ENCODE results near the gene TLE2.
A peak's percentile ranks its signal among the peaks of the same experiment; 100 is the strongest.

Gene TLE2

DNA sequence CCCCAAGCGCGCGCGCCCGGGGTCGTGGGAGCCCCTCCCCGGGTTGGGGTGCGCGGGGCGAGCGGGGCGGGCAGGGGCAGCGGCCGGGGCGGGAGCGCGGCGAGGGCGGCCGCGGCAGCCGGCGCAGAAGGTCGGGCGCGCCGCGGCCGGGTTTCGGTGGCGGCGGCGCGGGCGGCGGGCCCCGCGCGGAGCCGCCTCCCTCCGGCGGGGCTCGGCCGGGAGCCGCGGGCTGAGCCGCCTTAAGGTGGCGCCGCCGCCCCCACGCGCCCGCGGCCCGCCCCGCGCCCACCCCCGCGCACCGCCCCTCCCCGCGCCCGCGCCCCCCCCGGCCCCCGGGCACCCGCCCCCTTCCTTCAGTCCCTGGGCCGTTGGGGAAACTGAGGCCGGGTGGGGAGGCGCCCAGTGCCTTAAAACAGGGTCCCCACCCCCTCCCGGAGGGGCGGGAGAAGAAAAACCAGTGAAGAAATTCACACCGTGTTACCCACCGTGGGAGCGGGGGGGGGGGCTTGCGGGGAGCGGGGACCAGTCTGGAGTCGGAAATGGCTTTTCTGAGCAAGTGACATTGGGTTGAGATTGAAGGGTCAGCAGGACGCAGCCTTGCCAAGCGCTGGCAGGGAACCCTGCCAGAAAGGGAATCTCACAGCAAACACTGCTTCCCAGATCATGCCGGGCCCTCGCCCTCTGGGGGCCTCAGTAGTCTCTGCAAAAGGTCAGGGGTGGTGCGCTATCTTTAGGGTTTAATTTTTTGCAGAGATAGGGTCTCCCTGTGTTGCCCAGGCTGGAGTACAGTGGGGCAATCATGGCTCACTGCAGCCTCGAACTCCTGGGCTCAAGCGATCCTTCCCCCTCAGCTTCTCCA is at the start of gene TLE2:
Gene TLE2, minus strand, starts transcription at position 216 of the 859 bp plus-strand sequence. CDS start 376 bp downstream, outside the sequence.
- intact Hi-C loops (cut with DNase I) = no loop called here
- no peak for DNase-seq

DNA sequence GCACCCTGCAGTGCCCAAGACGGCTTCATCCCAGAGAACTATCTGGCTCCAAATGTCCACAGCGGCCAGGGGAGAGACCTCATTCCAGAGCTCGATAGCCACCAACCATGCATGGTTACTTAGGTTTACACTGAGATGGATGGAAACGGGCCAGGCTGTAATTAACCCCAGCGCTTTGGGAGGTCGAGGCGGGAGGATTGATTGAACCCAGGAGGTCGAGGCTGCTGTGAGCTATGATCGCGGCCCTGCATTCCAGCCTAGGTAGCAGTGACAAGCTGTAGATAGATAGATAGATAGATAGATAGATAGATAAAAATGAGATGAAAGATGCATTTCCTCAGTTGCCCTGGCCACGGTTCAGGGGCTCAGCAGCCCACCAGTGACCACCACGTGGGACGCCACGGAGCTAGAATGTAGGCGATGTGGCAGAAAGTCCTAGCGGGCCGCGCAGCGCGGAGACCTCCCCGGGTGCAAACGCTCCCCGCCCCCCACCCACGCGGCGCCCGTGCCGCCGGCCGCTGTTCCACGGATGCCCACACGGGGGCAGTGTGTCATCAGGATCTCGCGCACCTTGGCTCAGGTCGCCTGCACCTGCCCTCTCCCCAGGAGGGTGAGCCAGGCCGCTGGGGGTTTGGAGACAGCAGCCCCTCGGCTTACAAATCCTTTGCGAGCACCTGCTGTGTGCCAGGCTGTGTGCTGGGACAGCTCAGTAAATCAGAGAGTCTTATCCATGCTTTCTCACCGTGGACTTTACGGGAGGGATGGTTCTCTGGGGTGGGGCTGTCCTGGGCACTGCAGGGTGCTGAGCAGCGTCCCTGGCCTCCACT is 46.7 kb upstream of the TLE2 start:
- intact Hi-C loops (cut with DNase I) = loop anchor here (10.0 kb wide), 1 partner anchor 89 kb away; no protein-coding TSS in a partner anchor

DNA sequence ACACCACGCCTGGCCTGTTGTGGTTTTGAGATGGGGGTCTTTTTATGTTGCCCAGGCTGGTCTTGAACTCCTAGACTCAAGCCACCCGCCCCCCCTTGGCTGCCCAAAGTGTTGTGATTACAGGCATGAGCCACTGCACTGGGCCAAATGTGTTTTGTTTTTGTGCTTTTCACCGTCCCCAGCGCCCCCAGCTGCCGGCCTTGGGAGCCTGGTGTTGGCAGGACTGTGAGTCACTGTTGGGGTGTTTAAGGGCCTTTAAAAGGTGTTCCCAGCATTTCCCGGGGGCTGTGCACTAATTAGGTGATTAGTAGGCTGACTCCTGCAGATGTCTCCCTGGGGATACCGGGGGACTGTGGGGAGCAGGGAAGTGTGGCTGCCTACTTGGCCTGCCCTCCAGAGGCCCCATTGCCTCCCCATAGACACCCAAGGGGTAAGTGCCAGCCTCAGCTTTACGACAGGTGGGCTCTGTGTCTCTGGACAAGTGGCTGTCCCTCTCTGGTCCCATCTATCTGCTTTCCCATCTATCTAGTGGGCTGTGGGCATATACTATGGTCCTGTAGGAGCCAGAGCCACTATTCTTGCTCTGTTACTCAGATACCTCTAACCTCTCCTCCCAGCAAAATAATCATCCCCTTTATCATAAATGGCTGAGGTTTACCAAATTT is 45.0 kb upstream of the TLE2 start:
- no peak for DNase-seq
- intact Hi-C loops (cut with DNase I) = loop anchor here (10.0 kb wide), 1 partner anchor 91 kb away; no protein-coding TSS in a partner anchor

More for the DNA sequence above, 46.7 kb upstream of the TLE2 start:
- DNase-seq = peak in 9 of 10 donors; percentile 33 to 91 (median 60)

DNA sequence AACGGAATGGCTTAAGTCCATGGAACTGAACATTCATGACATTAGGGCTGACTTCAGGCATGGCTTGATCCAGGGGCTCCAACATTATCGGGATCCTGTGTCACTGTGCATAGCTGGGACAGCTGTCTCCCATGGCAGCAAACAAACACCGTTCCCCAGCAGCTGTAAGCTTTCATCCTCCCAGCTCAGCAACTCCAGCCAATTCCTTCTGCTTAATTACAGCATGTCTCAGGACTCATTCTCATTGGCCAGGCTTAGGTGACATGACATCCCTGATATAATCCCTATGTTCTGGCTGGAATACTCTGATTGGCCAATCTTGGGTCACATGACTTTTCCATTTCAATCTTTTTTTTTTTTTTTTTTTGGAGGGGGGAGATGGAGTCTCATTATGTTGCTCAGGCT is 44.1 kb upstream of the TLE2 start:
- DNase-seq = no peak
- intact Hi-C loops (cut with DNase I) = loop anchor here (10.0 kb wide), 1 partner anchor 92 kb away; no protein-coding TSS in a partner anchor

DNA sequence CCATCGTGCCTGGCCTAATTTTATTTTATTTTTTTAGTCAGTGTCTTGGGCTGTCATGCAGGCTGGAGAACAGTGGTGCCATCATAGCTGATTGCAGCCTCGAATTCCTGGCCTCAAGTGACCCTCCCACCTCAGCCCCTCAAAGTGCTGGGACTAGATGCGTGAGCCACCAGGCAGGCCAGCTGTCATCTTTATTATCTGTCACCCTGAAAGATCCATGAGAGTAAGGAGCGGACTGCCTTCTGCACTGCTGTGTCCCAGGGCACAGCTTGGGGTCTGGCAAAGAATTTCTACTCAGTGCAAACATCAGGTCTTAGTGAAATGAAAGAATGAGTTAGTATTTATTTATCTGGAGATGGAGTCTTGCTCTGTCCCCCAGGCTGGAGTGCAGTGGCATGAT is 42.7 kb upstream of the TLE2 start:
- DNase-seq = no peak
- intact Hi-C loops (cut with DNase I) = loop anchor here (10.0 kb wide), 1 partner anchor 93 kb away; no protein-coding TSS in a partner anchor

DNA sequence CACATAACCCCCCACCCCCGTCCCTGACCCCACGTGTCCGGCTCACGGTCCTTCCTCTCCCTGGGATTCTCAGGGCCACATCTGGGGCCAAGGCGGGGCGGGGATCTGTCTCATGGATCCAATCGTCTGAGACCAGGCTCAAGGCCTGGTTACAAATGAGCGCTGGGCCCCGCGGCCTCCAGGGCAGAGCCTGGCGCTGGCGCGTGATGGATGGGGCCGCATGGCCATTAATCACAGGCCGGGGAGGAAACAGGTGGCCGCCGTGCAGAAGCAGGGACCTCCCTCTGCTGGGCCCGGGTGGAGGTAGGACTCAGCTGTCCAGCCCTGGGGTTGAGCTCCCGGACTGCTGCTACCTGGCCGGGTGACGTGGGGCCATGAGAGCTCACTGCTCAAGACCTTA is 39.0 kb upstream of the TLE2 start:
- intact Hi-C loops (cut with DNase I) = no loop called here
- no peak for DNase-seq

DNA sequence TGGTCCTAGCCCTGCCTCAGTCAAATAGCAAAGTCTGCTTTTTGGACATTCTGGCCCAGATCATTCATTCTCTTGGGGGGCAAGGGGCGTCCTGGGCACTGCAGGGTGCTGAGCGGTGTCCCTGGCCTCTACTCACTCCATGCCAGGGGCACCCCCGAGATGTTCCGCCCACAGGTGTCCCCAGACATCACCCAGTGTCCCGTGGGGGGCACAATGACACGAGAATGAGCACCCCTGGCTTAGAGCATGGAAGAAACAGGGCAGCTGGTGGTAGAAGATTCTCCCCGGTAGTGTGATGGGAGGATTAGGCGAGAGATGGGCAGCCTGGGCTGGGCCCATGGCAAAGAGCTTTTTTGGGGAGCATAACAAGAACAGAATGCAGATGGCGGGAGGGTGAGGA is 38.5 kb upstream of the TLE2 start:
- intact Hi-C loops (cut with DNase I) = no loop called here
- DNase-seq = no peak

DNA sequence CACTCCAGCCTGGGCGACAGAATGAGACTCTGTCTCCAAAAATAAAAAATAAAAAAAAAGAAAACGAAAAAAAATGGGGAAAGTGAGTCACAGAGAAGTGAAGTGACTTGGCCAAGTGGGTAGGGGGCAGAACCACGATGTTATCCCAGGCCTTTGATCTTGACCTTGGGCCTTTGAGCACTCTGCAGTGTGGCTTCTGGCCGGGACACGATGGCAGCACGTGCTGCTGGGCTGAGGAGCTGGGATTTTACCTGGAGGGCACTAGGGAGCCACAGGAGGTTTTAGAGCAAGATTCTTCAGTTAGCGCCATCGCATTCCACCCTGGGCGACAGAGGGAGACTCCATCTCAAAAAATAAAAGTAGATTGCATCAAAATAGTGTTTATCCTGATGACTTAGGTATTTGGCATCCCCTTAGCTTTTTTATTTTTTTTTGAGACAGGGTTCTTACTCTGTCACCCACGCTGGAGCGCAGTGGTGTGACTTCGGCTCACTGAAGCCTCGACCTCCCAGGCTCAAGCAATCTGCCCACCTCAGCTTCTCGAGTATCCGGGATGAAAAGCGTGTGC is 37.5 kb upstream of the TLE2 start:
- DNase-seq = no peak
- intact Hi-C loops (cut with DNase I) = no loop called here

DNA sequence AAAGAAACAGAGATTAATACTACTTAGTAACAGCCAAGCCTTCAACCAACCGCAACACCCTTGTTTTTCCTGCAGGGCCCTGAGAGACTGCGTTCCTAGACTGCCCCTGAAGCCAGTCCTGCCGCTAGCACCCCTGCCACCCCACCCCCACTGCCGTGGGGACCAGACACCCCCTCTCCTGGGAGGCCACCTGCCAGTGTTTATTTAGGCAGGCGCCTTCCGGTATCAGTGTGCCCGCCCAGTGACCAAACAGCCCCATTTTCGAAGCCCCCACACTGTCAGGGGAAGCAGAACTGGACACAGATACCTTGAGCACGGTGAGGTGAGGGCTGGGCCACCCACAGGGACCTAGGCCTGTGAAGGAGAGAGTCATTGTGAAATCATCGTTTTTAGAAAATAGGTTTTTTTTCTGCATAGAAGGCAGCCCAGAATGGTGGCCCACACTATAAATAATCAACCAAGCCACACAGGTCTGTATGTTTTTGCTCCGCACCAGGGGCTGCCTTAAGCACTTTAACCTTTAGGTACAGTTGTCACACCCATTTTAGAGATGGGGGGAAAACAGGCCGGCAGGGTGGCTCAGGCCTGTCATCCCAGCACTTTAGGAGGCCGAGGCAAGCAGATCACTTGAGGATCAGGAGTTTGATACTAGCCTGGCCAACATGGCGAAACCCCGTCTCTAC is 36.7 kb upstream of the TLE2 start:
- DNase-seq = no peak
- intact Hi-C loops (cut with DNase I) = no loop called here

DNA sequence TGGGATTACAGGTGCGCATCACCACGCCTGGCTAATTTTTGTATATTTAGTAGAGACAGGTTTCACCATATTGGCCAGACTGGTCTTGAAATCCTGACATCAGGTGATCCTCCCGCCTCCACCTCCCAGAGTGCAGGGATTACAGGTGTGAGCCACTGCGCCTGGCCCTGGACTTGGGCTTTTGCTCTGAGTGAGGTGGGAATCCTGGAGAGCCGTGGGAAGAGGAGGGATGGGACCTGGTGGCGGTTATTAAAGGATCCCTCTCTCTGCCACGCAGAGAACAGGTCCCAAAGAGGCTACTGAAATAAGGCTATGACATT is 34.9 kb upstream of the TLE2 start:
- intact Hi-C loops (cut with DNase I) = no loop called here
- no peak for DNase-seq

DNA sequence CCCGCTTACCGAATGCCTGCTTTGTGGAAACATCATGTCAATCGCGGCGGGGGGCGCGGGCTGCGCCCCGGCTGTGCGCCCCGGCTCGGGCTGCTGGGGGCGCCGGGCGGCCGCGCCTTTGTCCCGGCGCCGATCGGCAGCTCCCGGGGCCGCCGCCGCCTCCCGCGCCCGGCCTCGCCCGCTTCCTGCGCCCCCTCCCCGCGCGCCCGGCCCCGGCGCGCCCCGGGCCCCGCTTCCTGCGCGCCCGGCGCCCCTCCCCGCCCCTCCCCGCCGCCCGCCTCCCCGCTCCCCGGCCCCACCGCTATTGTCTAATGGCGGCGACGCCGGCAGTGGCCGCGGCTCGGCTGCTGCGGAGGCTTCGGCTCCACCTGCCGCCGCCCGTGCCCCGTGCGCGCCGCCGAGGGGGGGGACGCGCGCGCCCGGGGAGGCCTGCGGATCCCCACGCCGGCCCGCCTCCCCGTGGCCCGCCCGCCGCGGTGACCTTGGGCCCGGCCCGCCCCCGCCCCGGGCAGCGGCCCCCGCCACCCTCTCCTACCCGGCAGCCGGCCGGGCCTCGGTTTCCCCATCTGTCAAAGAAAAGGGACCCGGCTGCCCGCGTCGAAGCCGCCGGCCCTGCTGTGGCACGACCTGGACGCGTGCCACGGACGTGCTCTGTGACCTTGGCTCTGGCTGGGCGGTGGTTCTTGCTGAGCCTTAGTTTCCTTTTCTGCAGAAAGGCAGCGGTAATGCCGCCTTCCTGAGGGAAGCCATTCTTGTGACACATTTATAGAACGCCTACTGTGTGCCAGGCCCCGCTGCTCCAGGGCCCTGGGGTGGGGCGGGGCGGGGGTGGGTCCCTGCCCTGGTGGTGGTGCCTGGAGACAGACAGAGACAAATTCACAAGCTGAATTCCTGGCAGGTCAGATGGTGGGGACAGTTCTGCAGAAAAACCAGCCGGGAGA is 33.4 kb upstream of the TLE2 start, which contains the start of gene TLE5:
Gene TLE5, minus strand, starts transcription at position 331 of the 941 bp plus-strand sequence. Its CDS starts 295 bp downstream, at position 36.
- peak in 8 of 10 donors; percentile 28 to 94 (median 56) for DNase-seq
- intact Hi-C loops (cut with DNase I) = no loop called here

DNA sequence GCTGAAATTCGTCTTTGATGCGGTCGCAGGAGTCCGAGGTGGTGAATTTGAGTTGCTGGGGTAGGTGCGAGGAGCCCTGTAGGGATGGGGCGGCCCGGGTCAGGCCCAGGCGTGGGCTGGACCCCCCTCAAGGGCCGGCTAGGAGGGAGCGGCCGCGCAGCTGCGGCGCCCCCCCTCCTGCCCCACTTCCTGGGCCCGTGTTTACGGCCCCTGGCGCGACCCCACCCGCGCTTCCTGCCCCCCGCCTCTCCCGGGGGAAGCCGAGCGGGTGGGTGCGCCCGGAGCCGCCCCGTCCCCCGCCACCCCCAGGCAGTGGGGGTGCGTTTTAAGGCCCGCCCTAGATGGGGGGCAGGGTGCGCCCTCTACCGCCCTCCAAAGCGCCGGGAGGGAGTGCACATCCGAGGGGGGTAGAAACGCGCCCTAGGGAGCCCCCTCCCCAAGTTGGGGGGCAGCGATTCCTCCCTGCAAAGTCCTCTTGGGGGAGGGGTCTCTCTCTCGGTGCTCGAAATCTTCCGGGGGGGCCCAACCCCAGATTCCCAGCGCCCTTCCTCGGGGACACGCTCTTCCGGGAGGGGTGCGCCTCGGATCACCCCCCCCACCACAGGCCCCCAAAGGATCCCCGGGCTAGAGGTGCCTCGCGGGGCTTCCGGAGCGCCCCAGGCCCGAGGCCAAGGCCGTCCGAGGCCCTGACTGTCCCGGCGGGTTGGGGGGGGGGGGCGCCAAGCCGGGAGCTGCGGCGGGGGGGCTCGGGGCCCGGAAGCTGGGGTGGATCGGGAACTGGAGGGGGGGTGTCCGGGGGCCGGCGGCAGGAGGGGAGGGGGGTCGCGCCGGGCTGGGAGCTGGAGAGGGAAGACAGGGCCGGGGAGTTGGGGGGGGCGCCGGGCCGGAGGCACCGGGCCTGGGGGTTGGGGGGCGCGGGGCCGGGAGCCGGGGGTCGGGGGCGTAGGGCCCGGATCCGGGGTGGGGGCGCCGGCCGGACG is 32.4 kb upstream of the TLE2 start:
- intact Hi-C loops (cut with DNase I) = no loop called here
- DNase-seq = peak in 7 of 10 donors; percentile 29 to 91 (median 50)

DNA sequence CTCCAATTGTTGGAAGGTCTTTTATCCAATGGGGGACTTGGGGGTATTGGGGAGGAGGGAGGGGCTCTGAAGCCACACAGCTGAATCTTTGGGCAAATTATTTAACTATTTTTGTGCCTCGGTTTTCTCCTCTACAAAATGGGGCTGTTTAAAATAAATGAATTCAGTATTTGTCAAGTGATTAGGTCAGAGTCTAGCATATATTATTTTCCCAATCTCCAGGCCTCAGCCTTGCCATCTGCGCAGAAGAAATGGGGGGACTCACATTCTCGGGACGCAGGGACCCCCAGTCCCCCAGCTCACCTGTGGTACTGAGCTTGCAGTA is 31.7 kb upstream of the TLE2 start:
- intact Hi-C loops (cut with DNase I) = no loop called here
- no peak for DNase-seq

DNA sequence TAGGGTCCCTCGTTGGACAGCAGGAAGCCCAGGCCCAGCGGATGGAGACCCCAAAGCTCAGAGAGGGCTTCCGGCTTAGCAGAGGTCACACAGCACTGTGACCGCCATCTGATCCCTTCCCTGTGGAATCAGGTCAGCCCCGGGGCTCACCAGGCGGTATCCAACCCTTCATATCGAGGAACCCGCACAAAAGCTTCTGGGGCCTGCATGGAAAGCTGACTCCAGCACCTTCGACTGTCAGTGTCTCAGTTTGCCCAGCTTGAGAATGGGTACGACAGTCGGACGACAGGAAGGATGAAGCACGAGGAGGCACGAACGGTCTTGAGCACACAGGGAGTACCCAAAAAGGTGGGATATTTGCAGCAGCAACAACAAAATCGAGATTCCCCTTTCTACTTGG is 30.6 kb upstream of the TLE2 start:
- DNase-seq = no peak
- intact Hi-C loops (cut with DNase I) = no loop called here

DNA sequence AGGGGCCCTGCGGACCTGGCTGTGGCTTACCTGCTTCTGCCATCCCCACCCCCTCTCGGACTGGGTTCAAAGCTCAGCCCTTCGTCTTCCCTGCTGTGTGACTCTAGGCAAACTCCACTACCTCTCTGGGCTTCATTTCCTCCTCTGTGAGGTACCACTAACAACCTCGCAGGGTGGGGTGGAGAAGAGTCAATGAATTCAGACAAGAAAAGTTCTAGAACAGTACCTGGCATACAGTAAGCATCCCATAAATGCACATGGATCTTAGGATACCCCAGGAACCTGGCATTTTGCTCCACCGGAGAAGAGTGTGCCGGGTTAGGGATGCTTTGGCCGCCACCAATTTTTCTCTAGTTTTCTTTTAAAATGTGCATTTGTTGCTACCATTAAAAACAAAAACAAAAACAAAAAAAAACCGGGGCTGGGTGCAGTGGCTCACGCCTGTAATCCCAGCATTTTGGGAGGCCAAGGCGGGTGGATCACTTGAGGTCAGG is 29.8 kb upstream of the TLE2 start:
- no peak for DNase-seq
- intact Hi-C loops (cut with DNase I) = no loop called here

DNA sequence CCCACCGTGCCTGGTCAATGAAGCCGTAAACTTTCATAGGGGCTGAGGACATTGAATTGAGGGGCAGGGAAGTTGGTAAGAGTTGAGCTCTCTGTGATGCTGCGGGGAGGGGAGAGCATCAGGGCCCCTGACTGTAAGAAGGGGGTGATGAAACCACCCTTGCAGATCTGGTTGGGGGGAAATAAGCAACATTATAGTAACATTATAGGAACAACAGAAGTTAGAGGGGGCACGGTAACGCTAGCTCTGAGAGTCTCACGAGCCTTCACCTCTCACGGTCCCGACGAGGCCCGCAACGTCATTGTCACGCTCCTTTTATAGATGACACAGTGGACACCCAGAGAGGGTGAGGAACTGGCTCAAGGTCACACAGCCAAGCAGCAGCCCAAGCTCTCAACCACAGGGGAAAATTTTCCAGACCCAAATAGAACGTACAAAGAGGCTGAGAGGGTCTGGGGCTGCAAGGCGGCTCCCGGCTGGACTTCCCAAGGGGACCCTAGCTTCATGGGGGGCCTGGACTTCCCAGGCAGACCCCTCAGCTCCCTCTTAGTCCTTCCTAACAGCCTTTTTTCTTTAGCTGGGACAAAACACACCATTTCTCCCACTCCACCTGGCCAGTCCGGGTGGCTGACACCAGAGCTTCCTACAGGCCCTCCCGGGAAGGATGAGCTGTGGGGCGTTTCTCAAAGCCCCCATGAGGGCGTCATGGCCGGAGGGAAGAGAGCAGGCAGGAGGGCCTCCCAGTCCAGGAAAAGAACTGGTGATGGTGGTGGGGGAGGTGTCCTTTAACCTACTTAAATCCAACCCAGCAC is 29.1 kb upstream of the TLE2 start:
- intact Hi-C loops (cut with DNase I) = no loop called here

DNA sequence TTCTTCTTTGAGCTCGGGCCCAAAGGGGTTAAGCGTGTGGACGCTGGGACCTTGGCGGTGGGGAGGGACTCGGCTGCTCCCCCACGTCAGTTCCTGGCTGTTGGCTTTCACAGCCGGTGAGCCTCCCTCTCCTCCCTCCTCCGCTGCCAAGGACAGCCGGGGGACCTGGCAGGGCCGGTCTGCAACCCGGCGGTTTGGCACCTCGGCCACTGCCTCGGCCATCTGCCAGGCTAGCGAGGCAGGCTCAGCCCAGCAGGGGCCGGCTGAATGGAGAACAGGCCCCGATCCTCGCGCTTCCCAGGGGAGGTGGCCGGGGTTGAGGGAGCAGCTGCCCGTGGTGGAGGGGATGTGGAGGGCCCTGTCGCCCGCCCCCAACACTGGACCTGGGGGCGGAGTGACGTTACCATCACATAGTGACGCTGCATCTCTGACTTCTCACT is 28.2 kb upstream of the TLE2 start:
- DNase-seq = peak; percentile 49 to 95 (median 72)
- intact Hi-C loops (cut with DNase I) = no loop called here

More for the DNA sequence above, 29.1 kb upstream of the TLE2 start:
- no peak for DNase-seq
